ENCODE measurements around the gene RENBP.

The RENBP gene

DNA sequence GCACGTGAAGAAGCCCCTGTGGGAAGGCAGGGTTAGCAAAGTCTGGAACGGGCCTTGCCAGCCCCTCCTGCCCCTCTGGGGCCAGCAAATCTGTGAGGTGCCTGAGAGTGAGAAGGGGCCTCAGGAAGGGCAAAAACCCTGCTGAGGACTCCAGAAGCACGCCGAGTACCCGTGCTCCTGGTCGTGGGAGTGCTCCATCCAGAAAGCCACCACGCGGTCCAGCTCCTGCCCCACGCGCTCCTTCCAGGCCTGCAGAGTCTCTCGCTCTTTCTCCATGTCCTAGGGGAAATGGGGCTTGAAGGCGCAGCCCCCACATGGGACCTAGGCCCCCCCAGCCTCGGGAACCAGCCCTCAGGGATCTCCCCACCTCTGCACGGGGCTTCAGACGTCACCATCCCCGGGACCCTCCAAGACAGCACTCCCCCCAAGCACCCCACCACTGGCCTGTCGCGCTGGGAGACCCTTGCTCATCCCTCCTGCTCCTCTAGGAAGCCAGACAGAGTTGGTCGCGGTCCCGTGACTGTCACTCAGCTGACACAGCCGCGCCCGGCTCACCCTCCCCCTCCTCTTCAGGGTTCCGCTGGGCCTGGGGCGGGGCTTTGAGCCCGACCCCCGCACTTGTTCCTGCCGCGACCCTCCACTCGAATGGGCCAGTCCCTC, at the start of gene RENBP:
RENBP (minus strand) TSS at position 504 of the 660 bp plus-strand sequence; CDS start at position 471, 33 bp downstream.
- TF ChIP-seq CTCF (IDR thresholded peaks at IDR 0.05; ENCODE audit: low read depth, low read length): no peak
- no peak within 1 kb of the TSS for H3K4me3 ChIP-seq (ENCODE audit: low read depth, low read length)

DNA sequence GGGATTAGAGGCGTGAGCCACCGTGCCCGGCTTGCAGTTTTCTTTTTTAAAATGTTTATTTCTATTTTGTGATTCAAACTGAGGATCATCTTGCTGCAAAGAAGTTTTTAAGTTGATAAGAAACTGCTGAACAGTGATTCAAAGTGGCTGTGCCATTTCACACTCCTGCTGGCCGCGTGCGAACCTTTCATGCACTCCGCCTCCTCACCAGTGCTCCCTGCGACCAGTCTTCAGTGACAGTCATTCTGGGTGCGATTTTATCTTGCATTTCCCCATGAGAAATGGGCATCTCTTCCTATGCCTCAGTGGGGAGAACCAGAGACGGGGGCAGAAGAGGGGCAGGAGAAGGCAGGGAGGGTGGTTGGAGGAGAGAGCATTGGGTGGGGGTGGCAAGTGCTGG, 49.5 kb upstream of the RENBP start:
- H3K4me3 ChIP-seq (ENCODE audit: low read depth, low read length): no peak overlapping the region
- TF ChIP-seq CTCF (IDR thresholded peaks at IDR 0.05; ENCODE audit: low read depth, low read length): no peak

- no peak for TF ChIP-seq CTCF (IDR thresholded peaks at IDR 0.05; ENCODE audit: low read depth, low read length)
- no peak overlapping the region for H3K4me3 ChIP-seq (ENCODE audit: low read depth, low read length)
These were observed 48.6 kb upstream of the RENBP start for GRCh38 chrX:153993079-153993478.

DNA sequence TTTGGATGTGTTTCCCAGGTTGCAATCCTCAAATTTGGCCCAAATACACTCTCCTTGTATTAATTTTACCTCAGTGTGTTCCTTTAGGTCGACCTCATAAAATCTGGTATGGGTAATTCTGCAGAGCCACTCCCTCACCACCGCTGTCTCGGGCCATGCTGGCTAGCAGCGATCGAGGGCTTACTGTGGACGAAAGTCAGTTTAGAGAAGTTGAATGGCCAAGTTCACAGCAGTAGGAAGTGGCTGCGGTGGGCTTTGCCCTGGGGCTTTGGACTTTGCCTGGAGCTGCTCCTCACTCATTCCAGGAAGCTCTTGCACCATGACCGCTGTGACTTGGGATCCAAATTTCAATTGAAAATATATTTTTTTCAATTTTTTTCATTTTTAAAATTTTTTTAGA, 47.7 kb upstream of the RENBP start:
- TF ChIP-seq CTCF (IDR thresholded peaks at IDR 0.05; ENCODE audit: low read depth, low read length): no peak
- H3K4me3 ChIP-seq (ENCODE audit: low read depth, low read length): no peak overlapping the region

- H3K4me3 ChIP-seq (ENCODE audit: low read depth, low read length): no peak overlapping the region
- TF ChIP-seq CTCF (IDR thresholded peaks at IDR 0.05; ENCODE audit: low read depth, low read length): no peak
These were observed 46.7 kb upstream of the RENBP start for GRCh38 chrX:153991013-153991580.

- TF ChIP-seq CTCF (IDR thresholded peaks at IDR 0.05; ENCODE audit: low read depth, low read length): no peak
- no peak overlapping the region for H3K4me3 ChIP-seq (ENCODE audit: low read depth, low read length)
These were observed 45.7 kb upstream of the RENBP start for GRCh38 chrX:153989973-153990655.

DNA sequence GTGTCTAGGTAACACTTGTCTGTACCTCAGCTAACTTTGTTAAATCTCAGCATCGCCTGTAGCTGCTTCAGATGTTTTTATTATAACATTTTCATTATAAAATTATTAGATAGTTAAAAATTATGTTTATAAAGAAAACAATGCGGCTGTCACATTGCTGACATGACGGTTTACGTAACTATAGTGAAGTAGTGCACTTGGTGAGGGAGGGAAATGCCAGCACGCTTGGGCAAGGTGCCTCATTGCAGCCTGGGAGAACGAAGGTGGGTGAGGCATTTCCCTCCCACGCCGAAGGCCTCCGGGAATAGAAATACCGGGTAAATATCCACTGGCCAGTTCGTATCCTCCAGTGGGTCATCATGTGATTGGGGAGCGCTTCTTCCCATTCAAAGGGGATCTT, 44.0 kb upstream of the RENBP start:
- no peak for TF ChIP-seq CTCF (IDR thresholded peaks at IDR 0.05; ENCODE audit: low read depth, low read length)
- H3K4me3 ChIP-seq (ENCODE audit: low read depth, low read length): no peak overlapping the region

All from WI38 (cell line).